MCF 10A (cell line): Measurements from ENCODE around the gene WASL. TPM values are rescaled to one million over a fixed set of nuclear protein-coding genes. Genes with fewer than 3 reads are reported as not detected.
"Not testable (repeated sequence)": the region's sequence is repeated elsewhere in the genome, so short reads cannot be mapped to it uniquely, and the experiment has no call there.

ENCODE experiments used
- BruUV-seq: library from RNA; stranded (reverse); fragments of 400-500 nt; replicated peaks from 2 replicates; lab custom pipeline; 2021; lab: Mats Ljungman, UMichigan
- CTCF ChIA-PET: fragments of 300-600 bp; sonication (Branson Sonifier 250); formaldehyde crosslinking; extraction: SDS; loops from one replicate; lab custom pipeline; 2021; ENCODE audit warnings: antibody characterized with exemption, inconsistent platforms; lab: Yijun Ruan, JAX
- POLR2A ChIA-PET: fragments of 300-600, 350-650 bp; sonication (Branson Sonifier 250); formaldehyde crosslinking; extraction: SDS; loops from one replicate; lab custom pipeline; 2020; ENCODE audit warnings: antibody characterized with exemption, inconsistent platforms; lab: Yijun Ruan, JAX
- DNase-seq: peaks from one replicate; pipeline ENCODE4 v3.0.0-alpha.2; 2018; ENCODE audit not compliant: unreplicated experiment
- H3K27ac Mint-ChIP-seq: one replicate; pipeline ENCODE4 v1.8.0; 2022; ENCODE audit warnings: mild to moderate bottlenecking, low read depth, mixed read lengths; ENCODE audit not compliant: unreplicated experiment
- H3K27me3 Mint-ChIP-seq: one replicate; pipeline ENCODE4 v1.8.0; 2022; ENCODE audit warnings: mixed read lengths; ENCODE audit not compliant: insufficient read depth, unreplicated experiment
- H3K36me3 Mint-ChIP-seq: one replicate; pipeline ENCODE4 v1.8.0; 2022; ENCODE audit warnings: mild to moderate bottlenecking, moderate library complexity, mixed read lengths; ENCODE audit not compliant: insufficient read depth, unreplicated experiment
- H3K4me1 Mint-ChIP-seq: one replicate; pipeline ENCODE4 v1.8.0; 2022; ENCODE audit warnings: mixed read lengths; ENCODE audit not compliant: insufficient read depth, unreplicated experiment
- H3K4me3 Mint-ChIP-seq: one replicate; pipeline ENCODE4 v1.8.0; 2022; ENCODE audit warnings: mild to moderate bottlenecking, moderate library complexity, mixed read lengths; ENCODE audit not compliant: unreplicated experiment
- H3K9me3 Mint-ChIP-seq: one replicate; pipeline ENCODE4 v1.8.0; 2022; ENCODE audit warnings: mixed read lengths; ENCODE audit not compliant: unreplicated experiment
- intact Hi-C: fragments of 100-400 bp; cut with micrococcal nuclease; formaldehyde crosslinking; loops from 2 replicates; pipeline ENCODE4 v1.14.1; 2022
- total RNA-seq: library from RNA; stranded (reverse); gene quantifications from 2 replicates; pipeline ENCODE4 v1.2.3, GENCODE V29; 2022
- TF ChIP-seq, protein P1 (sequence below): fragments of 200-600 bp; IDR thresholded peaks from one replicate; pipeline ENCODE4 v1.8.0; 2022; ENCODE audit warnings: antibody characterized with exemption, mild to moderate bottlenecking; ENCODE audit not compliant: unreplicated experiment

The WASL gene
- total RNA-seq, 1 experiment from 2014 or later: 34.7 TPM

- H3K4me1 Mint-ChIP-seq: peaks cover 20% of the 10 kb centered on the region
- H3K4me3 Mint-ChIP-seq: no peak overlapping the region
- no peaks in the 10 kb centered on the region for H3K36me3 Mint-ChIP-seq
- POLR2A ChIA-PET: interaction anchor here (2.4 to 4.4 kb wide), 2 partner anchors 37 to 112 kb away, joined by 11 to 19 read pairs; partner anchors contain the start of gene WASL
- CTCF ChIA-PET: interaction anchor here (0.6 to 2.6 kb wide), 10 partner anchors 9 to 234 kb away, joined by 3 to 16 read pairs (median 4); no protein-coding TSS in a partner anchor
- DNase-seq: no peak
- BruUV-seq: no TSS peak
- intact Hi-C loops: loop anchor here (5.0 kb wide), 1 partner anchor 519 kb away; no protein-coding TSS in a partner anchor
- TF ChIP-seq, protein P1, sequence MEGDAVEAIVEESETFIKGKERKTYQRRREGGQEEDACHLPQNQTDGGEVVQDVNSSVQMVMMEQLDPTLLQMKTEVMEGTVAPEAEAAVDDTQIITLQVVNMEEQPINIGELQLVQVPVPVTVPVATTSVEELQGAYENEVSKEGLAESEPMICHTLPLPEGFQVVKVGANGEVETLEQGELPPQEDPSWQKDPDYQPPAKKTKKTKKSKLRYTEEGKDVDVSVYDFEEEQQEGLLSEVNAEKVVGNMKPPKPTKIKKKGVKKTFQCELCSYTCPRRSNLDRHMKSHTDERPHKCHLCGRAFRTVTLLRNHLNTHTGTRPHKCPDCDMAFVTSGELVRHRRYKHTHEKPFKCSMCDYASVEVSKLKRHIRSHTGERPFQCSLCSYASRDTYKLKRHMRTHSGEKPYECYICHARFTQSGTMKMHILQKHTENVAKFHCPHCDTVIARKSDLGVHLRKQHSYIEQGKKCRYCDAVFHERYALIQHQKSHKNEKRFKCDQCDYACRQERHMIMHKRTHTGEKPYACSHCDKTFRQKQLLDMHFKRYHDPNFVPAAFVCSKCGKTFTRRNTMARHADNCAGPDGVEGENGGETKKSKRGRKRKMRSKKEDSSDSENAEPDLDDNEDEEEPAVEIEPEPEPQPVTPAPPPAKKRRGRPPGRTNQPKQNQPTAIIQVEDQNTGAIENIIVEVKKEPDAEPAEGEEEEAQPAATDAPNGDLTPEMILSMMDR: no peak
- no peaks in the 10 kb centered on the region for H3K9me3 Mint-ChIP-seq
- H3K27ac Mint-ChIP-seq: no peak overlapping the region
- H3K27me3 Mint-ChIP-seq: no peaks in the 10 kb centered on the region
Measured at GRCh38 chr7:123637878-123638277, 110.9 kb downstream of the WASL start.

DNA sequence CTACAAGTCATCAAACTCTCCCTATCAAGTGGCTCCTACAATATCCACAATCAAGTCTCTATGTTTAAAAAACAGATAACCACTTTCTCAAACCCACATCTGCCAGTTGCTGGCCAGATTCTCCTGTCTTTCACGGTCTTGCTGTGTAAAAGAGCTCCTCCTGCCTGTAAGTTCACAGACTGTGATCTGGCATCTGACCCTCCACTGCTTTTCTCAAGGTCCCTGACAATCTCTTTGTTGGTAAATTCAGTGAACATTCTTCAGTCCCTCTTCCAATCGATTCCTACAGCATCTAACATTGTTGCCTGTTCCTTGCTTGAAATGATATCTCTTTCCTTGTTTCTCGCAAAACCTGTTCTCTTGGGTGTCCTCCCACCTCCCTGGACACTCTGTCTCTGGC lies 111.6 kb downstream of the WASL start:
- Mint-ChIP-seq H3K27ac (no peak overlapping the region), H3K9me3 (no peaks in the 10 kb centered on the region), H3K4me1 (peaks cover 22% of the 10 kb centered on the region), H3K27me3 (no peaks in the 10 kb centered on the region), H3K4me3 (no peak overlapping the region), H3K36me3 (no peaks in the 10 kb centered on the region)
- TF ChIP-seq, protein P1: no peak
- intact Hi-C loops: loop anchor here (5.0 kb wide), 1 partner anchor 520 kb away; no protein-coding TSS in a partner anchor
- ChIA-PET CTCF (interaction anchor here (0.5 to 2.6 kb wide), 23 partner anchors 8 to 244 kb away, joined by 3 to 16 read pairs (median 4); no protein-coding TSS in a partner anchor), POLR2A (interaction anchor here (0.6 to 4.4 kb wide), 5 partner anchors 33 to 448 kb away, joined by 3 to 19 read pairs (median 5); partner anchors contain the start of gene WASL)
- BruUV-seq: no TSS peak
- DNase-seq: no peak

- Mint-ChIP-seq H3K9me3 (no peaks in the 10 kb centered on the region), H3K27me3 (no peaks in the 10 kb centered on the region), H3K4me1 (peaks cover 22% of the 10 kb centered on the region), H3K36me3 (no peaks in the 10 kb centered on the region), H3K27ac (no peak overlapping the region), H3K4me3 (no peak overlapping the region)
- intact Hi-C loops: loop anchor here (1.0 to 5.0 kb wide), 9 partner anchors 39 to 522 kb away; no protein-coding TSS in a partner anchor
- POLR2A ChIA-PET: interaction anchor here (0.6 to 4.4 kb wide), 8 partner anchors 8 to 284 kb away, joined by 3 to 19 read pairs (median 4); partner anchors contain the start of gene WASL
- peak; percentile 59 for DNase-seq
- TF ChIP-seq, protein P1: peak; percentile 70
- CTCF ChIA-PET: interaction anchor here (0.5 to 2.6 kb wide), 38 partner anchors 9 to 1223 kb away, joined by 3 to 16 read pairs (median 4); no protein-coding TSS in a partner anchor
- no TSS peak for BruUV-seq
Measured at GRCh38 chr7:123635551-123636359, 113.0 kb downstream of the WASL start.

DNA sequence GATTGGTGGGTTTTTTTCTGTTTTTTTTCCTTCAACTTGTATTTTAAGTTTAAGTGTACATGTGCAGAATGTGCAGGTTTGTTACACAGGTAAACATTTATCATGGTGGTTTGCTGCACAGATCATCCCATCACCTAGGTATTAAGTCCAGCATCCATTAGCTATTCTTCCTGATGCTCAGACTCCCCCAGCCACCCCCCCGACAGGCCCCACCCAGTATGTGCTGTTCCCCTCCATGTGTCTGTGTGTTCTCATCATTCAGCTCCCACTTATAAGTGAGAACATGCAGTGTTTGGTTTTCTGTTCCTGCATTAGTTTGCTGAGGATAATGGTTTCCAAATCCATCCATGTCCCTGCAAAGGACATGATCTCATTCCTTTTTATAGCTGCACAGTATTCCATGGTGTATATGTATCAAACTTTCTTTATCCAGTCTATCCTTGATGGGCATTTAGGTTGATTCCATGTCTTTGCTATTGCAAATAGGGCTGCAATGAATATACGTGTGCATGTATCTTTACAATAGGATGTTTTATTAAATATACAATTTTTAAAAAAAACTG lies 114.7 kb downstream of the WASL start:
- not testable (repeated sequence) for H3K9me3 Mint-ChIP-seq, H3K4me3 Mint-ChIP-seq, H3K27me3 Mint-ChIP-seq, H3K36me3 Mint-ChIP-seq, DNase-seq, BruUV-seq
- intact Hi-C loops: loop anchor here (2.0 kb wide), 6 partner anchors 41 to 283 kb away; no protein-coding TSS in a partner anchor
- Mint-ChIP-seq H3K4me1 (peaks cover 22% of the 10 kb centered on the region), H3K27ac (peak overlapping the region; percentile 75)
- ChIA-PET CTCF (interaction anchor here (0.6 to 2.3 kb wide), 12 partner anchors 10 to 231 kb away, joined by 3 to 12 read pairs (median 4); no protein-coding TSS in a partner anchor), POLR2A (interaction anchor here (0.6 to 4.4 kb wide), 5 partner anchors 10 to 164 kb away, joined by 3 to 19 read pairs (median 4); partner anchors contain the start of gene WASL)
